Endothelial cell of hepatic sinusoid (primary cell): ENCODE results near the gene THTPA.

Experiments used
- in situ Hi-C: cut with HindIII; loops from 2 replicates; pipeline ENCODE4 v1.10.0; 2017; ENCODE audit warnings: low sequenced_read_pairs

Gene THTPA

GRCh38 chr14:23566112-23566777, 10.2 kb downstream of the THTPA start:
- in situ Hi-C loops = no loop called here

GRCh38 chr14:23566778-23567185, 10.7 kb downstream of the THTPA start:
- in situ Hi-C loops = no loop called here

GRCh38 chr14:23567186-23568020, 11.3 kb downstream of the THTPA start, which contains the start of gene AP1G2:
Gene AP1G2, minus strand, starts transcription at chr14:23567791. Its CDS starts 477 bp downstream, at chr14:23567314.
- in situ Hi-C loops = no loop called here

GRCh38 chr14:23568021-23568599, 12.0 kb downstream of the THTPA start:
- in situ Hi-C loops = no loop called here

- in situ Hi-C loops = no loop called here
Observed at GRCh38 chr14:23568600-23569331, 12.7 kb downstream of the THTPA start.

- in situ Hi-C loops = no loop called here
Observed at GRCh38 chr14:23569443-23570151, 13.5 kb downstream of the THTPA start.

GRCh38 chr14:23570806-23571483, 14.9 kb downstream of the THTPA start:
- in situ Hi-C loops = no loop called here

- in situ Hi-C loops = no loop called here
Observed at GRCh38 chr14:23571701-23572523, 15.8 kb downstream of the THTPA start.

GRCh38 chr14:23572524-23572828, 16.4 kb downstream of the THTPA start:
- in situ Hi-C loops = no loop called here

- in situ Hi-C loops = no loop called here
Observed at GRCh38 chr14:23572836-23573235, 16.8 kb downstream of the THTPA start.

GRCh38 chr14:23573384-23574015, 17.4 kb downstream of the THTPA start:
- in situ Hi-C loops = no loop called here

- in situ Hi-C loops = no loop called here
Observed at GRCh38 chr14:23577004-23577681, 21.1 kb downstream of the THTPA start.

- in situ Hi-C loops = no loop called here
Observed at GRCh38 chr14:23577710-23578392, 21.8 kb downstream of the THTPA start.

GRCh38 chr14:23578560-23579310, 22.7 kb downstream of the THTPA start, which contains the start of gene JPH4:
Gene JPH4, minus strand, starts transcription at chr14:23578790. Its CDS starts 1,337 bp downstream, at chr14:23577453.
- in situ Hi-C loops = no loop called here

- in situ Hi-C loops = no loop called here
Observed at GRCh38 chr14:23579311-23579630, 23.2 kb downstream of the THTPA start.

GRCh38 chr14:23579739-23580138, 23.7 kb downstream of the THTPA start:
- in situ Hi-C loops = no loop called here
